Globus pallidus (tissue), 1 donor: ENCODE measurements around the gene KBTBD4.
"Not testable (repeated sequence)": the region's sequence is repeated elsewhere in the genome, so short reads cannot be mapped to it uniquely, and the experiment has no call there.

ENCODE experiments used
- DNase-seq: peaks from one replicate; pipeline ENCODE4 v3.0.0-alpha.2; 2015; ENCODE audit warnings: low spot score

The KBTBD4 gene

DNA sequence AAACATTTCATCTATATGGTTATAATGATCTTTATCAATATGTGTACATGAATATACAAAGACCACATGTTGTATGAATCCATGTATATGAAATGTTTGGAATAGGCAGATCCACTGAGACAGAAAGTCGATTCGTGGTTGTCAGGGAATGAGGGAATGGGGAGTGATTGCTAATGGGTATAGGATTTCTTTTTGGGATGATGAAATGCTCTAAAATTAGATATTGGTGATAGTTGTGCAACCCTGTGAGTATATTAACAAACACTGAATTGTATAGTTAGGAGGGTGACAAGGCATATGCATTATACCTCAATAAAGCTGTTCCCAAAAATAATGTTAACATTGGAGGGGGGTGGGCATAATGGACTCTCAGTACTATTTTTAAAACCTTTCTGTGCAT lies 18.3 kb downstream of the KBTBD4 start:
- no peak for DNase-seq

- no peak for DNase-seq
Measured at GRCh38 chr11:47558695-47559094, 20.1 kb downstream of the KBTBD4 start.

- DNase-seq: not testable (repeated sequence)
Measured at GRCh38 chr11:47557004-47557403, 21.8 kb downstream of the KBTBD4 start.

- DNase-seq: no peak
Measured at GRCh38 chr11:47553406-47553743, 25.4 kb downstream of the KBTBD4 start.

GRCh38 chr11:47552566-47553405 lies 26.0 kb downstream of the KBTBD4 start, which contains the start of gene CELF1:
Gene CELF1 (minus strand): TSS chr11:47553132. CDS start chr11:47499523, 53,609 bp downstream.
- peak; percentile 92 for DNase-seq

DNA sequence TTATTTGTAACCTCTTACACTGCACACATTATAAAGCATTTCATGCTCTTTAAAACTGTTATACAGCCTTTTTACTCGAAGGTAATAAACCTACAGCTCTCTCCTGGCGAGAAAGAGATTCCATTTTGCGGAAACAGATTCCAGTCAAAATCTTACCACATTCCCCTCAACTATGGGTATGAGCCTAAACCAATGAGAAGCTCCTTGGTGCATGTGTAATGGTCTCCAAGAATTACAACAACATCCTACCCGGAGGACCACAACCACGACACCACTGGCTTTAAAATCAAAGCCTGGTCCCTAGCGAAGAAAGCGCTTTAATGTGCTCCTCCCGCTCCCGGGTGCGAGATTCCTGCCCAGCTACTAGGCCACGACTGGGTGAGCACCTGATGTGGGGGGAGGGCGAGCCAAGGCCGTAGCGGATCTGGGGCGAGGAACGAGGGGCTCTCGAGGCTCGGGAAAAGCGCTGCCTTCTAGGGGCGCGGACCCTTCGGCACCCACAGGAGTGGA lies 26.7 kb downstream of the KBTBD4 start:
- DNase-seq: no peak

- DNase-seq: no peak
Measured at GRCh38 chr11:47551086-47551485, 27.7 kb downstream of the KBTBD4 start.

DNA sequence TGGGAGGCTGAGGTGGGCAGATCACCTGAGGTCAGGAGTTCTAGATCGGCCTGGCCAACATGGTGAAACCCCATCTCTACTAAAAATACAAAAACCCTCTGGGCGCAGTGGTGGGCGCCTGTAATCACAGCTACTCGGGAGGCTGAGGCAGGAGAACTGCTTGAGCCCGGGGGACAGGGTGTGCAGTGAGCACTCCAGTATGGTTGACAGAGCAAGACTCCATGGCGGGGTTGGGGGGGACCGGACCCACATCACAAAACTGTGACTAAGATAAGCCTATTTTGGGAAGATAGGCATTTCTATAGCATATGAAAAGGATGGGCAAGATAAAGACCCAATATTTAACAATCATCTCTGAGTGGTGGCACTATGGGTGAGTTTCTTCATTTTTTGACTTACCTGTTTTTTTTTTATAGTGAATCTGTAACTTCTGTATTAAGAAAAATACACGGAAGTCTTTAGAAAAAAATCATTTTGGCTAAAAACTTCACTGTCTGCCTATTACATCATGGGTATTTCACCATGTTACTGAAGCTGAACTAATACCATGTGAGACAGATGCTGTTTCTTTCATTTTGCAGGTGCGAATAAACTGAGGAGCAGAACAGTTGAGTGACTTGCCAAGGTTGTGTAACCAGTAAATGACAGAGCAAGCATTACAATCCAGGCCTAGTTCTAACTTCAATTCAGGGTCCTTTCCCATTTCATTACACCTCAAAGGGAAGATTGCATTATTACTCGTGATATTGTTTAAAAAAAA lies 28.3 kb downstream of the KBTBD4 start:
- no peak for DNase-seq

DNA sequence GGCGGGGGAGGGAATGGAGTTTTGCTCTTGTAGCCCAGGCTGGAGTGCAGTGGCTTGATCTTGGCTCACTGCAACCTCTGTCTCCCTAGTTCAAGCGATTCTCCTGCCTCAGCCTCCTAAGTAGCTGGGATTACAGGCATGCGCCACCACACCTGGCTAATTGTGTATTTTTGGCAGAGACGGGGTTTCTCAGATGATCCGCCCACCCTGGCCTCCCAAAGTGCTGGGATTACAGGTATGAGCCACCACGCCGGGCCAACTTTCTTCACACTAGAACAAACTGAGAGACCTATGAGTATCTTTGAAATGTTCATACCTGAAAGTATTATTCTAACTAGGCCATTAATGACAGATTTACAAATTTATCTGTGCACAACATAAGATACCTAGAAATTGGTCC lies 32.5 kb downstream of the KBTBD4 start:
- DNase-seq: not testable (repeated sequence)

DNA sequence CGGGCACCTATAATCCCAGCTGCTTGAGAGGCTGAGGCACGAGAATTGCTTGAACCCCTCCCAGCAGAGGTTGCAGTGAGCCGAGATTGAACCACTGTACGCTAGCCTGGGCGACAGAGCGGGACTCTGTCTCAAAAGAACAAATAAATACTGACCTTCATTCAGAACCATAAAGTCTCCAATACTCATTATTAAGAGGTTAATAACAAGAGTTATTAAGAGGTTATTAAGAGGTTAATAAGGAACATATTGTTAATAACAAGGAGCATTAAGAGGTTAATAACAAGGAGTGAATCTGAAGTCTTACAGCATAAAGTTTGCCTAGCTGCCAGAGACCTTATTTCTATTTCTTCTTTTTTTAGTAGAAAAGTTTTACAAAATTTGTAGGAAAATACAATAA lies 33.5 kb downstream of the KBTBD4 start:
- DNase-seq: no peak

GRCh38 chr11:47541070-47541469 lies 37.7 kb downstream of the KBTBD4 start:
- DNase-seq: no peak

GRCh38 chr11:47539681-47540039 lies 39.1 kb downstream of the KBTBD4 start:
- DNase-seq: no peak

- DNase-seq: peak; percentile 70
Measured at GRCh38 chr11:47538741-47539565, 39.8 kb downstream of the KBTBD4 start.

GRCh38 chr11:47536915-47537314 lies 41.9 kb downstream of the KBTBD4 start:
- DNase-seq: no peak

GRCh38 chr11:47534704-47535251 lies 44.0 kb downstream of the KBTBD4 start:
- DNase-seq: no peak

DNA sequence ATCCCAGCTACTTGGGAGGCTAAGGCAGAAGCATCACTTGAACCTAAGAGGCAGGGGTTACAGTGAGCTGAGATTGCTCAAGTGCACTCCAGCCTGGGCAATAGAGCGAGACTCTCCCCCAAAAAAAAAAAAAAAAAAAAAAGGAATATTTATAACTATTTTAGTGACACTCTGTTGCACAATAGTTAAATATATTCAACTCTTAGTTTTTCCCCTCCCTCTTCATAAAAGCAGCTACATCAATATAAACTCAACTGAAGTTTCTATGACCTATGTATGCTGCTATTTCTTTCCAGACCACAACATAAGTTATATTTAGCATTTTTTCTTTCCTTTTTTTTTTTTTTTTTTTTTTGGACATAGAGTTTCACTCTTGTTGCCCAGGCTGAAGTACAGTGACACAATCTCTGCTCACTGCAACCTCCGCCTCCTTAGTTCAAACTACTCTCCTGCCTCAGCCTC lies 45.0 kb downstream of the KBTBD4 start:
- DNase-seq: no peak

- no peak for DNase-seq
Measured at GRCh38 chr11:47532597-47533213, 46.1 kb downstream of the KBTBD4 start.

- DNase-seq: no peak
Measured at GRCh38 chr11:47531666-47532065, 47.1 kb downstream of the KBTBD4 start.

DNA sequence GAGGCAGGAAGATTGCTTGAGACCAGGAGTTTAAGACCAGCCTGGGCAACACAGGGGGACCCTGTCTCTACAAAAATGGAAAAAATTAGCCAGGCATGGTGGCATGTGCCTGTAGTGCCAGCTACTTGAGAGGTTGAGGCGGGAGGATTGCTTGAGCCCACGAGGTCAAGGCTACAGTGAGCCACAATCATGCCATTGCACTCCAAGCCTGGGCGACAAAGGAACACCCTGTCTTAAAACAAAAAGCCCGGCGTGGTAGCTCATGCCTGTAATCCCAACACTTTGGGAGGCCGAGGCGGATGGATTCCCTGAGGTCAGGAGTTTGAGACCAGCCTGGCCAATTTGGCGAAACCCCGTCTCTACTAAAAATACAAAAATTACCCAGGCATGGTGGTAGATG lies 48.0 kb downstream of the KBTBD4 start:
- not testable (repeated sequence) for DNase-seq

DNA sequence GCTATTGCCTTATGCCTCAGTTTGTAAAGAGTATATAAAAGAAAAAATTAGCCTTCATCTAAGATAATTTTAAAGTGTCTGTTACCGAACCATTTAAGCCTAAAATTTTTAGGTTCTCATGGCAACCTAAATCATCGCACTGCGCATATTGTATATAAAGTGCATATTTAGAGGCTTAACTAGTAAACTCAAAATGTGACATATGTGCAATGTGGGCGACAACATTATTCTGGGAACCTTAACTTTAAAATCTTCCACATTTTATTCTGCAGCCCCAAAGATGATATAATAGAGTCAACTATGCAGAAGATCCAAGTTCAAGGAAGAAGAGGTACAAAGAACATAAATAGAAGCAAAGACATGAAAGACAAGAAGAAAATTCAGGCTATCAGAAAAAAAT lies 48.8 kb downstream of the KBTBD4 start:
- no peak for DNase-seq

GRCh38 chr11:47527186-47527585 lies 51.6 kb downstream of the KBTBD4 start:
- DNase-seq: no peak
